HG03342 (cell line): ENCODE results near the gene USP34.

ENCODE experiments used
- ATAC-seq: cut with Tn5 transposase; IDR thresholded peaks from one replicate; pipeline ENCODE4 v1.9.1; 2021; ENCODE audit warnings: mild to moderate bottlenecking, moderate library complexity; ENCODE audit not compliant: unreplicated experiment

USP34 gene

DNA sequence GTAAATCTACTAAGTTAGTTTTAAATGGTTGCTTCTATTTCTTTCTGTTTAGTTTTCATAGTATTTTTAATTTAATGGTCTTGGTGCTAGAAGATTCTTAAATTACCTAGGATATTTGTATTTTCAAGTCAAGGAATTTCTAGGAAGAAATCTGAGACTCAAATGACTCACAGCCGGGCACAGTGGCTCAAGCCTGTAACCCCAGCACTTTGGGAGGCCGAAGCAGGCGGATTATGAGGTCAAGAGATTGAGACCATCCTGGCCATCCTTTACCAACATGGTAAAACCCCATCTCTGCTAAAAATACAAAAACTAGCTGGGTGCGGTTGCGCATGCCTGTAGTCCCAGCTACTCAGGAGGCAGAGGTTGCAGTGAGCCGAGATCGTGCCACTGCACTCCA is 213.4 kb downstream of the USP34 start:
- ATAC-seq = no peak

DNA sequence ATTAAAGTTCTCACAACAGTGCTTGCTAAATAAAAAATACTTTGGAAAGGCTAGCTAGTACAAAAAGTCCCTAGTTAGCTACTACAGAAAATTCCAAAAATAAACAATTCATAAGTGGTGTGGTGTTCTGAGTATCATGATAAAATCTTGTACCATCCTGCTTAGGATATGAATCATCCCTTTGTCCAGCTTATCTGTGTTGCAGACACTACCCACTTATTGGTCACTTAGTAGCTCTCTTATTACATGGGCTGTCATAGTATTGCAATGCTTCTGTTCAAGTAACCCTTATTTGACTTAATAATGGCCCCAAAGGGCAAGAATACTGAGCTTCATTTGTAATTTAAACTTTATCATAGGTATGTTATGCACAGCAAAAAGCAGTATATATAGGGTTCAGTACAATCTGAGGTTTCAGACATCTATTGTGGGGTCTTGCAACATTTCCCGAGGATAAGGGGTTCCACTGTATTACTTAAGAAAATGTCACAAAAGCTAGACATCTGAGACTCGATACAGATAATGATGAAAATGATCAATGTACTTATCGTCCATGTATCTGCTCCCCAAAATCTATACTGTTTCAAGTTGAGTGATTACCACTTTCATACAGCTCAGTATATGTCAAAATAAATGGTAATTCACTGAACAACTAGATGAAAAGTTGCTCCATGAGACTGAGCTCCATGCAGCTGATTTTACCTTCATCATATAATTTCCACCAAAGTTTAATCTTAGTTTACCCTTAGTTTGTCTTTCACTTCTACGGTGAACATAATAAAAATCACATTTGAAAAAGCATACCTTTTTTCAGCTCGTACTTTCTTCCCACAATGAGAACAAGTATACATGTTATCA is 215.1 kb downstream of the USP34 start:
- no peak for ATAC-seq

- no peak for ATAC-seq
Observed at GRCh38 chr2:61254536-61254935, 216.4 kb downstream of the USP34 start.

DNA sequence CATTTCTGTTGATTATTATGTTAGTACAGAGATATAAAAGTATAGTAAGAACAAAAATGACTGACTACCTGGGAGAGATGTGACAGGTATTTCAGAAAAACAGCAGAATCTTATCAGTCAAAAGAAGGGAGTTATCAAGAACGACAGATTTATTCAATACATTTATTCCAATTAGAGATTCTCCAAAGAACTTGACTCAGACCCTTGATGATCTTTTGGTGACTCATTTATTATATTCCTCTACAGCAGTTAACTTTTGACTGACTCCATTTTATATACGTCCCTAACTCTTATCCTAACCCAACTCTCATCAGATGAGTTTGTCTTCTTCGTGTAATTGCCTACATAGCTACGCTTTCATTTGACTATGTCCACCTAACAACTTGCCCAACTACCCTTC is 217.8 kb downstream of the USP34 start:
- ATAC-seq = no peak

GRCh38 chr2:61252031-61252430 is 218.9 kb downstream of the USP34 start:
- no peak for ATAC-seq

- no peak for ATAC-seq
Observed at GRCh38 chr2:61249521-61250071, 221.3 kb downstream of the USP34 start.

- ATAC-seq = no peak
Observed at GRCh38 chr2:61247204-61247812, 223.6 kb downstream of the USP34 start.

- ATAC-seq = no peak
Observed at GRCh38 chr2:61244694-61245093, 226.2 kb downstream of the USP34 start.

GRCh38 chr2:61241266-61241665 is 229.6 kb downstream of the USP34 start:
- ATAC-seq = no peak

DNA sequence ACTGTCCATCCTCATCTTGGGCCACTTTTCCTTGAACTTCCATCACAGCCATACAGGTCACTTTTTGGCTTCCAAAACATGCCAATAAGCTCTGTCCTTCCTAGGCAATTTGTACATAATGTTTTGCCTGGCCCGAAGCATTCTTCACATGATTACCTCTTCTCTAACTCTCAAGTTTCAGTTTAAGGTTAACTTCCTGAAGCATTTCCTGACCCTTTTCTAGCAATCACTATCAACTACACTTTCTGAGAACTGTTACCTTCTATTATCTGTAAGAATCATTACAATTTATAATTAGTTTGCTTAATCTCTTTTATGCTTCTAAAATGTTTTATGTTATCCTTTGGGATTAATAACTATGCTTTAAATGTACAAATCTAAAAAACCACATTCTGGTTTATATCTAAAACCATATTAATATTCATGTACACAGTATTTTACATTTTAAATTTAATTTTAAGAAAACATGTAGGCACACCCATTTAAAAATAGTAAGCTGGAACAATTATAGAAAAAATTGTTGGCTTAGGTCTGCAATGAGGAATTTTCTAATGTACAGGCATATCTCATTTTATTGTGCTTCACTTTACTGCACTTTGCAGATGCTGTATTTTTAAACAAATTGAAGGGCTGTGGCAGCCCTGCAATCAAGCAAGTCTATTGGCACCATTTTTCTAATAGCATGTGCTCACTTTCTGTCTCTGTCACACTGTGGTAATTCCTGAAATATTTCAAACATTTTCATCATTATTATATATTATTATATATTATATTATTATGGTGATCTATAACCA is 232.5 kb downstream of the USP34 start:
- no peak for ATAC-seq

- ATAC-seq = no peak
Observed at GRCh38 chr2:61235716-61236115, 235.2 kb downstream of the USP34 start.

- no peak for ATAC-seq
Observed at GRCh38 chr2:61233581-61233980, 237.3 kb downstream of the USP34 start.

DNA sequence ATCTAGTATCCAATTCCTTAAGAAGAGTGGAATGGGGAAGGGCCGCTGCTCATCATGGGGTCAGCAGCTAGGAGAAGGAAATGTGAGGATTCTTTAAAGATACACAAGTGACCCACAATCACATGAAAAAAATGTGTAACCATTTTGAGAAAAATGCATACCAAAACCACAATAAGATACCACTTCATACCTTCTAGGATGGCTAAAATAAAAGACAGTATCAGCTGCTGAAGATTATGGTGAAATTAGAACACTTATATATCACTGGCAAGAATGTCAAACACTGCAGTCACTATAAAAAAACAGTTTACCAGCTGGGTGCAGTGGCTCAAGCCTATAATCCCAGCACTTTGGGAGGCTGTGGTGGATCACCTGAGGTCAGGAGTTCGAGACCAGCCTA is 241.0 kb downstream of the USP34 start:
- ATAC-seq = no peak

DNA sequence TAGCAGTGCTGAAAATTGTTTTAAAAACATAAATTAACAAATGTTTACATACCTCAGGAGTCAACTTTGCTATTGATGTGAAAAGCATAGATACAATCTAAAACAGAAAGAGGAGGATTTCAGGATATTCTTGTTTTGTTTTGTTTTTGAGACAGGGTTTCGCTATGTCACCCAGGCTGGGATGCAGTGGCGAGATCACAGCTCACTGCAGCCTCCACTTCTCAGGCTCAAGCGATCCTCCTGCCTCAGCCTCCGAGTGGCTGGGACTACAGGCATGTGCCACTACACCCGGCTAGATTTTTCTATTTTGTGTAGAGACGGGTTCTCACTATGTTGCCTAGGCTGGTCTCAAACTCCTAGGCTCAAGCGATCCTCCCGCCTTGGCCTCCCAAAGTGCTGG is 248.3 kb downstream of the USP34 start:
- no peak for ATAC-seq

DNA sequence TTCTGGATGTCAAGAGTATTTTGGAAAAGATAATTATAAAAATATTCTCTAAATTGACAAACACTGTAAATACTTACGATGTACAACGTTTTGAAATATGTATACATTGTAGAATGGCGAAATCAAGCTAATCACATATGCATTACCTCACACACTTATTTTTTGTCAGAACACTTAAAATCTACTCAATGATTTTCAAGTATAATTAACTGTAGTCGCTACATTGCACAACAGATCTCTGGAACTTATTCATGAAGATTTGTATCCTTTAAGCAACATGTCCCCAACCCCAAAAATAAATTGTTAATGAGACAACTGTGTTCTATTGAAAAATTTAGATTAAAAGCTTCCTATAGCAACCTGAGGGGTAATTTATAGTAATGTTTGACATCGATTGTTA is 249.1 kb downstream of the USP34 start:
- ATAC-seq = no peak

DNA sequence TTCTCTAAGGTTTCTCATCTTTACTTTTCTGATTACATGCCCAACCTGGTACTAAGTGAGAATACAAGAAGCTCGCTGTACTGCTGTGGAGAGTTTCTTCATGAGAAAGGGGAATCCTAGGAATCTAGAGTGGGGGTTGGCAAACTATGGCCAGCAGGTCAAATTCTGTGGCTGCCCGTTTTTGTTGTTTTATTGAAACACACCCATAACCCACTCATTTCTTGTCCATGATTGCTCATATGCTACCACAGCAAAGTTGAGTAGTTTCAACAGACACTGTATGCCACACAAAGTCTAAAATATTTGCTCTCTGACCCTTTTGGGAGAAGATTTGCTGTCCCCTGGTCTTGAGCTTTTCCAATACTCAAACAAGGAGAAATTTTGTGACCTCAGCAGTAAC is 250.1 kb downstream of the USP34 start:
- ATAC-seq = no peak

- ATAC-seq = no peak
Observed at GRCh38 chr2:61218817-61219170, 252.1 kb downstream of the USP34 start.

- no peak for ATAC-seq
Observed at GRCh38 chr2:61218076-61218816, 252.6 kb downstream of the USP34 start.

- no peak for ATAC-seq
Observed at GRCh38 chr2:61214171-61214570, 256.7 kb downstream of the USP34 start.

GRCh38 chr2:61210332-61210981 is 260.4 kb downstream of the USP34 start:
- no peak for ATAC-seq
